HCT116 (cell line): Measurements from ENCODE around the gene LAMA1. TPM values are rescaled to one million over a fixed set of nuclear protein-coding genes. Genes with fewer than 3 reads are reported as not detected.

Experiments
- ATAC-seq: fragments of 200-7000 bp; cut with Tn5 transposase; 2 replicates; pipeline ENCODE4 v1.9.1; 2020; ENCODE audit warnings: mild to moderate bottlenecking, moderate library complexity
- BruUV-seq: library from RNA; stranded (reverse); fragments of 400-500 nt; replicated peaks from 2 replicates; lab custom pipeline; 2021; lab: Mats Ljungman, UMichigan
- CTCF ChIA-PET: fragments of 300-600 bp; sonication (Branson Sonifier 250); formaldehyde crosslinking; loops from one replicate; lab custom pipeline; 2021; ENCODE audit warnings: antibody characterized with exemption; lab: Charles Lee
- POLR2A ChIA-PET: fragments of 300-600, 350-600 bp; sonication (Branson Sonifier 250); formaldehyde crosslinking; loops from one replicate; lab custom pipeline; 2021; ENCODE audit warnings: antibody characterized with exemption; lab: Charles Lee
- RAD21 ChIA-PET, 2 experiments: fragments of 300-600 bp; sonication (Branson Sonifier 250); formaldehyde crosslinking; loops; one replicate each; lab custom pipeline; 2023; ENCODE audit warnings: low total read pairs in 2 of 2; ENCODE audit not compliant: uncharacterized antibody in 2 of 2, unreplicated experiment in 2 of 2, low non-redundant PET in 1 of 2; lab: Charles Lee
- DNase-seq: peaks from one replicate; pipeline ENCODE4 v3.0.0-alpha.2; 2010; ENCODE audit warnings: low read depth, low spot score
- H2AFZ ChIP-seq: fragments of 200-600 bp; shearing (Covaris generic), sonication (generic); 2 replicates; pipeline ENCODE4 v1.6.1; 2017; ENCODE audit warnings: low read depth, mixed run types, mixed read lengths, antibody characterized with exemption, low read length; ENCODE audit not compliant: poor library complexity, severe bottlenecking
- H3K27ac ChIP-seq: 2 replicates; pipeline ENCODE4 v1.5.1; 2012; ENCODE audit warnings: low read depth, low read length
- H3K27me3 ChIP-seq: fragments of 200-600 bp; sonication (generic); 2 replicates; pipeline ENCODE4 v1.6.1; 2016; ENCODE audit warnings: mixed run types, low read length, mixed read lengths; ENCODE audit not compliant: insufficient read depth
- H3K36me3 ChIP-seq, 2 experiments: fragments of 200-500 bp in 1 of 2; fragments of 200-600 bp in 1 of 2; sonication (Bioruptor generic) in 1 of 2; sonication (generic) in 1 of 2; 2 replicates each; pipeline versions ENCODE4 v1.5.1 to v1.6.1; 2014 to 2016; ENCODE audit warnings: low read length in 2 of 2, inconsistent platforms in 1 of 2, mixed read lengths in 1 of 2, mixed run types in 1 of 2; ENCODE audit not compliant: insufficient read depth in 2 of 2, control insufficient read depth in 1 of 2
- H3K4me1 ChIP-seq, 2 experiments: fragments of 200-600 bp in 1 of 2; sonication (generic) in 1 of 2; 2 replicates each; pipeline versions ENCODE4 v1.5.1 to v1.6.1; 2012 to 2017; ENCODE audit warnings: low read length in 2 of 2, inconsistent platforms in 1 of 2, mild to moderate bottlenecking in 1 of 2, mixed read lengths in 1 of 2, mixed run types in 1 of 2, moderate library complexity in 1 of 2; ENCODE audit not compliant: insufficient read depth in 2 of 2, control insufficient read depth in 1 of 2
- H3K4me2 ChIP-seq: fragments of 200-600 bp; sonication (generic); 2 replicates; pipeline ENCODE4 v1.6.1; 2017; ENCODE audit warnings: mixed run types, low read length, mixed read lengths
- H3K4me3 ChIP-seq, 2 experiments: fragments of 200-600 bp in 1 of 2; sonication (generic) in 1 of 2; replicated peaks in 1 of 2; 2 replicates each; pipeline ENCODE4 v1.5.1; 2011 to 2016; ENCODE audit warnings: low read length in 2 of 2, control low read depth in 1 of 2, low read depth in 1 of 2, mild to moderate bottlenecking in 1 of 2, mixed read lengths in 1 of 2, mixed run types in 1 of 2
- H3K79me2 ChIP-seq: fragments of 200-600 bp; sonication (generic); 2 replicates; pipeline ENCODE4 v1.6.1; 2017; ENCODE audit warnings: mild to moderate bottlenecking, mixed run types, low read length, moderate library complexity, mixed read lengths; ENCODE audit not compliant: insufficient read depth
- H3K9ac ChIP-seq: fragments of 200-600 bp; sonication (generic); 2 replicates; pipeline ENCODE4 v1.6.1; 2016; ENCODE audit warnings: low read length, mixed read lengths
- H3K9me2 ChIP-seq: fragments of 200-600 bp; sonication (generic), shearing (Covaris generic); 2 replicates; pipeline ENCODE4 v1.6.1; 2017; ENCODE audit warnings: mixed run types, mild to moderate bottlenecking, moderate library complexity; ENCODE audit not compliant: insufficient read depth
- H3K9me3 ChIP-seq, 2 experiments: fragments of 200-500 bp in 1 of 2; fragments of 200-600 bp in 1 of 2; sonication (Bioruptor generic) in 1 of 2; sonication (generic) in 1 of 2; 2 replicates each; pipeline ENCODE4 v1.6.1; 2014 to 2017; ENCODE audit warnings: low read length in 2 of 2, mixed read lengths in 2 of 2, inconsistent platforms in 1 of 2, low read depth in 1 of 2, mild to moderate bottlenecking in 1 of 2, mixed run types in 1 of 2, moderate library complexity in 1 of 2; ENCODE audit not compliant: control insufficient read depth in 1 of 2, insufficient read depth in 1 of 2
- H4K20me1 ChIP-seq: fragments of 200-600 bp; sonication (generic), shearing (Covaris generic); 2 replicates; pipeline ENCODE4 v1.6.1; 2017; ENCODE audit warnings: mixed run types, mild to moderate bottlenecking, moderate library complexity; ENCODE audit not compliant: insufficient read depth
- ATF3 ChIP-seq: IDR thresholded peaks from 2 replicates; pipeline ENCODE4 v1.6.1; 2012
- CEBPB ChIP-seq: IDR thresholded peaks from 2 replicates; pipeline ENCODE4 v1.6.1; 2012; ENCODE audit warnings: low read depth
- CTCF ChIP-seq, 3 experiments: fragments of 200-600 bp in 1 of 3; sonication (generic) in 1 of 3; IDR thresholded peaks in 2 of 3; conservative IDR thresholded peaks in 1 of 3; 2 replicates each; pipeline ENCODE4 v1.5.1; 2012 to 2017; ENCODE audit warnings: low read depth in 2 of 3, low read length in 2 of 3, antibody characterized with exemption in 1 of 3, borderline replicate concordance in 1 of 3, control low read depth in 1 of 3, mild to moderate bottlenecking in 1 of 3, mixed read lengths in 1 of 3, mixed run types in 1 of 3, moderate library complexity in 1 of 3; ENCODE audit not compliant: insufficient read depth in 1 of 3
- MAX ChIP-seq: IDR thresholded peaks from 2 replicates; pipeline ENCODE4 v1.6.1; 2012
- POLR2AphosphoS5 ChIP-seq: IDR thresholded peaks from 2 replicates; pipeline ENCODE4 v1.6.1; 2011; ENCODE audit warnings: mild to moderate bottlenecking, low read depth, low read length, moderate library complexity
- REST ChIP-seq: IDR thresholded peaks from 2 replicates; pipeline ENCODE4 v1.6.1; 2012; ENCODE audit warnings: low read depth
- SRF ChIP-seq: IDR thresholded peaks from 2 replicates; pipeline ENCODE4 v1.6.1; 2012; ENCODE audit warnings: low read depth
- YY1 ChIP-seq: IDR thresholded peaks from 2 replicates; pipeline ENCODE4 v1.6.1; 2011; ENCODE audit warnings: low read length, low read depth, moderate library complexity, mild to moderate bottlenecking; ENCODE audit not compliant: insufficient replicate concordance; ENCODE audit errors: extremely low read depth
- ZFX ChIP-seq: fragments of 450-650 bp; IDR thresholded peaks from 2 replicates; pipeline ENCODE4 v1.6.1; 2017
- ZNF274 ChIP-seq: fragments of 200-500 bp; sonication (Bioruptor generic); IDR thresholded peaks from 2 replicates; pipeline ENCODE4 v1.6.1; 2014; ENCODE audit warnings: mild to moderate bottlenecking, low read depth, low read length, inconsistent platforms
- intact Hi-C: fragments of 100-400 bp; cut with micrococcal nuclease; formaldehyde crosslinking; loops from 2 replicates; pipeline ENCODE4 v1.10.0; 2022
- total RNA-seq: library from RNA; stranded (reverse); gene quantifications from one replicate; pipeline ENCODE4 v1.2.1, GENCODE V29; 2021; ENCODE audit not compliant: unreplicated experiment

LAMA1 gene
- total RNA-seq, 1 experiment from 2014 or later = 0.05 TPM

- no peak for TF ChIP-seq ATF3
- TF ChIP-seq YY1 = no peak
- TF ChIP-seq CTCF (IDR thresholded peaks at IDR 0.05 in 2 of 3, conservative IDR thresholded peaks at IDR 0.05 in 1 of 3; ENCODE audit: borderline replicate concordance in 1 of 3, insufficient read depth in 1 of 3, low read depth in 2 of 3, low read length in 2 of 3) = no peak
- TF ChIP-seq ZFX = no peak
- TF ChIP-seq POLR2AphosphoS5 = no peak
- TF ChIP-seq SRF = no peak
Measured at GRCh38 chr18:6917072-6917471, 200.5 kb downstream of the LAMA1 start (continued).

- H3K4me2 ChIP-seq = no peak overlapping the region
- BruUV-seq = no TSS peak
- H3K9me2 ChIP-seq = no peaks in the 10 kb centered on the region
- no peak for DNase-seq
- H3K9me3 ChIP-seq = peaks cover 0 to 21% of the 10 kb centered on the region in 2 experiments; a peak in 2 of 4 replicates
- H3K36me3 ChIP-seq = no peaks in the 10 kb centered on the region
- POLR2A ChIA-PET = no interaction called here
- H3K4me1 ChIP-seq = no peaks in the 10 kb centered on the region
- H3K27ac ChIP-seq = no peak overlapping the region
- no peak overlapping the region for H2AFZ ChIP-seq
- H4K20me1 ChIP-seq = no peaks in the 10 kb centered on the region
- no peaks in the 10 kb centered on the region for H3K27me3 ChIP-seq
- no peaks in the 10 kb centered on the region for H3K79me2 ChIP-seq
- no peak overlapping the region for H3K9ac ChIP-seq
- TF ChIP-seq ZNF274 (no peak), YY1 (no peak), ATF3 (no peak), REST (no peak), MAX (no peak), CEBPB (no peak)
- CTCF ChIA-PET = no interaction called here
- intact Hi-C loops = no loop called here
- RAD21 ChIA-PET = no interaction called here
- ATAC-seq = no peak
- H3K4me3 ChIP-seq = no peak overlapping the region
Measured at GRCh38 chr18:6901286-6901926, 216.2 kb downstream of the LAMA1 start.
